ENCODE results near the gene KIF26A.

Gene KIF26A

DNA sequence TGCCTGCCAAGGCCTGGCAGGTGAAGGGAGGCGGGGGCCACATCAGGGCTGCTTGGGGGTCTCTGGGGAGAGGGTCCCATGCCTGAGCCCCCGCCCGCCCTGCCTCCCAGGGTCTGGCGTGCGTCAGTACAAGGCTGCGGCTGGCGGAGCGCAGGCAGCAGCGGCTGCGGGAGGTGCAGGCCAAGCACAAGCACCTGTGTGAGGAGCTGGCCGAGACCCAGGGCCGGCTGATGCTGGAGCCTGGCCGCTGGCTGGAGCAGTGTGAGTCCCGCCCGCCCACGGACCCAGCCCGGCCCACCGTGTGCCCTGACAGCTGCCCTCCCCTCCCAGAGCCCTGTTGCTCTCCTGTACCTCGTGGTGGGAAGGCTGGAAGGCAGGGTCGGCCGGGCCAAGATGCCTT lies 40.7 kb downstream of the KIF26A start:
- DNase-seq (ENCODE audit: low spot score): no peak

DNA sequence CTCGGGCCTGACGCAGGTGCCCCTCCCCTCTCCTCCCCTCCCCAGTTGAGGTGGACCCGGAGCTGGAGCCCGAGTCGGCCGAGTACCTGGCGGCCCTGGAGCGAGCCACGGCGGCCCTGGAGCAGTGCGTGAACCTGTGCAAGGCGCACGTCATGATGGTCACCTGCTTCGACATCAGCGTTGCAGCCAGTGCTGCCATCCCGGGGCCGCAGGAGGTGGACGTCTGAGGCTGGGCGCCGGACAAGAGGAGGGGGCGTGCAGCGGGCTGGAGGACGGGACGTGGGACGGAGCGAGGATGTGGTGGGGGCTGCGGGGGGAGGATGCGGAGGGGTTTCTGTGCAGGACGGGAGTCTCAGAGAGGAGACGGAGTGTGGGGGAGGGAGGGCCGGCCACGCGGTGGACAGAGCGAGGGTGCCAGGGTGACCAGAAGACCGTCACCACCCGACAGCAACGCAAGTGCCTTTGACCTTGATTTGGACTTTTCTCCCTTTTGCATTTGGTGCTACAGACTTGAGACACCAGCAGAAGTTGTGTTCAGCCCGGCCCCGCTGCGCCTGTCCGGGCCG lies 41.3 kb downstream of the KIF26A start:
- no peak for DNase-seq (ENCODE audit: low spot score)

DNA sequence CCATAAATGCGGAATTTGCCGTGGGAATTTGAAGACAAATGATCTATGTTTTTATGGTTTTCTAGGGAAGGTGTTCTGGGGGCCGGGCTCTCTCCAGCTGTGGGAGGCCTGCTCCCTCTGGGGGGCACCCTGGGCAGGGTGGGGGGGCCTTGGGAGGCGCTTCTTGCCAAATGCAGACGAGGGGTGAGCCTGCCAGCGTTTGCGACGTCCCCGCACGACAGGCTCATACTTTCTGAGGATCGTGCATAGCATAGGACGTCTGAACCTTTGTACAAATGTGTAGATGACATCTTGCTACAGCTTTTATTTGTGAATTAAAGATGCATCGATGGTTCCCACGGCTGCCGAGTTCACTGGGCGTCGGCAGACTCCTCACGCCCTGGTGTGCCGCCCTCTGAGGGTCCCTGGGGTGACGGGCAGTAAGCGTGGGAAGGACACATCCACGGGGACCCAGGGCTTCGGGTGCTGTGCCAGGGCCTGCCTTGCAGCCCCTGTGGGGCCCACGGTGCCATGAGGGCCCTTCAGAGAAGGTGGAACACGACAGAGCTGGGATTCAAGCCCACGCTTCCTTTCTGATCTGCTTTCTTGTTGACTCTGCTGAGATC lies 42.3 kb downstream of the KIF26A start:
- no peak for DNase-seq (ENCODE audit: low spot score)

DNA sequence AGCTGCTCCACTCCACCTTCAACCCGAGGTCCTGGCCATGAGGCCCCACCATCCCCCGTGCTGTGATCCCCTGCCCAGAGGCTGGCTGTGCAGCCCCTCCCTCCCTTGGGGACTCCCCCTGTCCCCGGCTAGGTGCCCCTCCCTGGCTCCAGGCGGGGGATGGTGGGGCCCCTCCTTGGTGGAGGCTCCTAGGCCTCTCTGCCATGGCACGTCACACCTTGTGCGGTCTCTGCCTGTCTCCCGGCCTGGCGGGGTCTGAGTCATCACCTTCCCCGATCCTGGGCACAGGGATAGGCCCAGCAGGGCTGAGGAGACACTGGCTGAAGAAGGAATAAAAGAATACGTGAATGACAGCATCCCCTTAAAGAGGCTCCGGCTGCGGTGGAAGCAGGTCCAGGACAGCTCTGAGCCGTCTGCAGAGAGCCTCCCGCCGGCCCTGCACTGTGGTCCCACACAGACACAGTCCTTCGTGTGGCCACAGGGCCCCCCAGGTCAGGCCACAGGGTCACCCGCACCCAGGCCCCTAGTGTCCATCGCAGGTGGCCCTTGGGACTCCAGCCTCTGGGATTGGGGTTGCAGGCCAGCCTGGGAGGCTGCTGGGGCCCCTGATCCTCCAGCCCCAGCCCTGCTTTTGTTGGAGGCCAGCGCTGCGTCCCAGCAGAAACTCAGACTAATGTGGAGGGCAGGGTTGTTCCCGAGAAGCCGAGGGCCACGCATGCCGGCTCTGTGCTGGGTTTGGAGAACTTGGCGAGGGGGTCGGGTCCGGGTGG lies 43.6 kb downstream of the KIF26A start:
- no peak for DNase-seq (ENCODE audit: low spot score)

DNA sequence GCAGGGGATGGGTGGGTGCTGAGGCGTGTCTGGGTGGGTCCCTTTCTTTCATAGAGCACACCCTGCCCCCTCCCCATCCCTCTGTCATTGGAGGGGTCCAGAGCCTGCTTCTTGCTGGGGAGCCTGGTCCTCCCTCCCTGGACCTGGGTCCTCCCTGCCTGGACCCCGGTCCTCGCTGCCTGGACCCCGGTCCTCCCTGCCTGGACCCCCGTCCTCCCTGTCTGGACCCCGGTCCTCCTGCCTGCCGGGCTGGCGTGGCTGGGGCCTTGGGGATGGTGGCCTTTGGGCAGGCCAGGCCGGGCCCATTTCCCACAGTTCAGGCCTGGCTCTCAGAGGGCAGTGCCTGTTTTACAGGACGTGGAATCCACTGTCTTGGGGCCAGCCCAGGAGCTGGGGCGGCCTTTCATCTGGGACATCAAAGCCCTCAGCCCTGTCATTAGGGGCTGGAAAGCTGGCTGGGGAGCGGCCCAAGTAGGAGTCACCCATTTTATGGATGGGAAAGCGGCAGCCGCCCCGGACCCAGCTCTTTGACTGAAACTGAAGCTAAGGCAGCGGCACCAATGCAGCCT lies 44.6 kb downstream of the KIF26A start:
- no peak for DNase-seq (ENCODE audit: low spot score)

DNA sequence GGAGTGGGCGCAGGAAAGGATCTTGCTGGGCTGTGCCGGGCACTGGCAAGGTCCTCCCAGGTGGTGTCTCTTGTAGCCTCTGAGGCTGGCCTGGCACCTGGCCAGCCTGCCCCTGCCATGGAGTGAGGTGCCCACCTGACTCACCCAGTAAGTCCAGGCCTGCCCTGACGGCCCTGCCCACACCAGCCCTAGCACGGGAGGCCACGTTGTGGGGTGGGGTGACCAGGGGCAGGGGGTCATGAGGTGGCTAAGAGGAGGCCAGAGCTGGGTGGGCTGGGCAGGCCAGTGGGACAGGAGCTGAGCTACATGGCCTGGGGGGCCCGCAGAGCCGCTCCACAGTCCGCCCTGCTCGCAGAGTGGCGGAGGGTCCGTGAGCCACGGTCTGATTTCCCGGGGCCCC lies 45.4 kb downstream of the KIF26A start:
- no peak for DNase-seq (ENCODE audit: low spot score)

DNA sequence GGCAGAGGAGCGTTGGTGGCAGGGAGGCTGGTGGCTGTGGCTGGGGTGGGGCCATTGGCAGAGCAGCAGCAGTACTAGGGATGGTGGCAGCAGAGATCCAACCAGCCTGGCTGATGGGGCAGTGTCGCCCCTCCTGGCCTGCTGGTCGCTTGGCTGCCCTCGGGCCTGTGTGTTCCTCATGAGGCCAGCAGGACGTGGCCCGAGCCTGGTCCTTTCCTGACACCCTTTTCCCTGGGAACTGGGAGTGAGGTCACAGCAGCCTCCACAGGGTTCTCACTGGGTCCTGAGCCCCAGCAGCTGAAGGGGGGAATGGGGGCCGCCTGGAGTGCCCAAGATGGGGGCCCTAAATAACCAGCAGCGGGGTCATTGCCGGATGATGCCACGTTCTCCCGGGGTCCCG lies 46.1 kb downstream of the KIF26A start:
- DNase-seq (ENCODE audit: low spot score): no peak

DNA sequence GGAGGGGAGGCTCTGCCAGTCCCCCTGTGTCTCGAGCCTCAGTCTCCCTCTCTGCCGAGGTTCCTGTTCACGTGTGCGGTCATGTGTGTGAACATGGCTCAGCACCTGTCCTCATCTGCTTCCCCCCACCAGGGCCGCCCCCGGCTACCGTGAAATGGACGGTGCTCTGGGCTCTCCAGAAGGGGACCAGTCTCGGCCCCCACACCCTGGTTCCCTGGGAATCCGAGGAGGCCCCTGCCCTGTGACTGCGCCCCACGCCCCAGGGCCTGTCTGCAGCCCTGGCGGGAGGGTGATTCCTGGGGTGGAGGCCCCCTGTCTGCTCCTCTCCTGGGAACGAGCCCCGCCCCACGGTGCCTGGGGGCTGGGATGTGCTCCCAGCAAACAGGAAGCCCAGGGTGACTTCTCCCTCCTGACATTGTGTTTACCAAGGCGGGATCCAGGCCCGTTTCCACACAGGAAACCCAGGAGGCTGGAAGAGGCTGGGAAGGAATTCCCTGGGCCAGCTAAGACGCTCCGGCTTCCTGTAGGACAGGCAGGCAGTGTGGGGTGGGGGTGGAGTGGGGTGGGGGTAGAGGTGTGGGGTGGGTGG lies 46.6 kb downstream of the KIF26A start:
- DNase-seq (ENCODE audit: low spot score): no peak

DNA sequence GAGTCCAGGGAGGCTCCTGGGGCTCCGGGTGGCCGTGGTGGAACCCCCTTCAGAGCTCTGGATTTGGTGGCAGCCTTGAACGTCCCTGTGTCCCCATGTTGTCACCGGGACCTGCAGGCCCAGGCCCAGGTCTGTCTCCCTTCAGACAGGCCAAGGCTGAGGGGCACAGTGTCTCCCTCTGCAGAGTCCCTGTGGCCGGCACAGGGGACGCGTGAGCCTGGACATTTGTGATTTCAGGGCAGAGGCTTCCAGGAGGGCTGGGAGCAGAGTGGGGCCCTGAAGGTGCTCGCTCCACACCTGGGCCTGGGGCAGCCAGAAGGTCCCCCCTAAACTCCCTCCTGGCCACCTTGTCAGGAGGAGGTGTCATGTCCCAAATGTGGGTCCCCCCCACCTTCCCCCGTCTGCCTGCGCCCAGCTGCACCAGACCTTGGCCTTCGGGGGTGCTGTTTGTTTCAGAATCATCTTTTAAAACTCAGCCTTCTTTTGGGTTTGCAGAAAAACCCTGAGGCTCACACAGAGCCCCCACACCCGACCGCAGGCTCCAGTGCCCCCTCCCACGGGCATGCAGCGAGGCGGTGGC lies 47.6 kb downstream of the KIF26A start:
- no peak for DNase-seq (ENCODE audit: low spot score)

DNA sequence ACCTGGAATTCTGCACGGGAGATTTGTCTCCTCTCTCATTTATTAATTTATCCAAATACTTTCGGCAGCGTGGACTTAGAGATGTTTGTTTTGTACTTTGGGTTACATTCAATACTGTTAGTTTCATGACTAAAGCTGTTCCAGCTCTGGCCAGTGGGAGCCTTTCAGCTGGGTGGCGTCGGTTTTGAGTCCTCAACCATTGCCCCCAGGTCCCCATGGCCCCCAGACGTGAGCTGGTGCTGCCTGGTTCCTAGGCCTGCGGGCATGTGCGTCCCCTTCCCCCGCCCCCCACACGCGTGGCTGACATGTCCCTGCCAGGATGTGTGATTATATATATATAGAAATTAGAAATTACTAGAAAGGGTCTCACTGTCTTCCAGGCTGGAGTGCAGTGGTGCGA lies 48.2 kb downstream of the KIF26A start:
- no peak for DNase-seq (ENCODE audit: low spot score)

DNA sequence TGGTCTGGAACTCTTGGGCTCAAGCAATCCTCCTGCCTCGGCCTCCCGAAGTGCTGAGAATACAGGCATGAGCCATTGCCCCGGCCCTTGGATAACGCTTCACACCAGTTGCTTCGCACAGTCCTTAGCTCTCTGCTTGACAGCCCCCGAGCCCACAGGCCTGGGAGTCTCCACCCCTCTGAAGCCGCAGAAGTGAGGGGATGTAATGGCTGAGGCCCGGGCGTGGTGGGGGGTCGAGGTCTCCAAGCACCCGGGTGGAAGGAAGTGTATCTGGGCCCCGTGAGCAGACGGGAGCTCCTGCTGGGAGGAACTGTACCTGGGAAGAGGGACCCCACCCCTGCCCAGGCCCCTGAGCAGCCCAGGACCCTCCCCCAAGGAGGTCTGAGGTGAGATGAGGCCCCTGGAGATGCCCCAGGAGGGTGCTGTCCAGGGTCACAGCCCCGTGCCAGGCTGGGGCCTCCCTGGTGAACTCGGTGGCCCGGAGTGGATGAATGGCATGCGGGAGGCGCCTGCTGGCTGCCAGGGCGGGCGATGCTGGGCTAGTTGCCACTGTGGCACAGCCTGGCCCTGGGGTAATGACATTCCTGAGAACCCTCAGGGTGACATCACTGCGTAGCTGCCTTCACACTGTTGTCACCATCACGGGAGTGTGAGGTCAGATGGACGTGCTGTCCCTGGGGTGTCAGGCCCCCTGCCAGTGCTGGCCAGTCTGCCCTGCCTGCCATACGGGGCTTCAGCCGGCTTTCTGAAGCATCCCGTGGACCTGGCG lies 48.9 kb downstream of the KIF26A start:
- no peak for DNase-seq (ENCODE audit: low spot score)

DNA sequence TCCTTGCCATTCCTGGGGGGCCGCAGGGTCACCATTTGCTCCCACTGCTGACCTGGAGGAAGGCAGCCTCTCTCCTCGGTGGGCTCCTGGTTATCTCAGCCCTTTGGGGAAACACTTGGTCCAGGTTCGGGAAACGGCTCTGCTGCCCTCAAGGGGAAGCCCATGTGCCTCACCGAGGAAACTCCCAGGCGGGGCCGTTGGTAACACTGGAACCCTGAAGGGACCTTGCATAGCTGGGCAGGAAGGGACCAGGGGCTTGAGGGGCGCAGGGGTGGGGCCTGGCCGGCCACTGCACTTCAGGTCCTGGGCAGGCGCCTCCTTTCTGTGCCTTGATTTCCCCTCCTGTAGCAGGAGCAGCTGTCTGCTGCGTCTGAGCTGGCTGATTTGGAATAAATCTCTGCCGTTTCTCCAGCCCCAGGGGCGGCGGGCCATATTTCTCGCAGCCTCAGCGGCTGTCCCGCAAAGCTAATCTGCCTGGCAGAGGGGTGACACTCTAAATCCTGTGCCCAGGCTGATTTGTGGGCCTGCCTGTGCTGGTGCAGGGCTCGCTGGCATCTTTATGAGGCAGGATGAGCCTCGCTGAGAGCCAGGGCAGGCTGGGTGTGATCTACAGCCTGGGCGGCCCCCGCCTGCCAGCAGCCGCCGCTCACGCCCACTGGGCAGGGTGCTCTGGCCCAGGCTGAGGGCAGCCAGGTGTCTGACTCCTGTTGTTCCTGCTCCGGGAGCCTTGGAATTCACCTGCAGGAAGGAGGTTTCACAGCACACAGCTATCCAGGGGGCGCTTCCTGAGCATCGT lies 49.7 kb downstream of the KIF26A start:
- no peak for DNase-seq (ENCODE audit: low spot score)

DNA sequence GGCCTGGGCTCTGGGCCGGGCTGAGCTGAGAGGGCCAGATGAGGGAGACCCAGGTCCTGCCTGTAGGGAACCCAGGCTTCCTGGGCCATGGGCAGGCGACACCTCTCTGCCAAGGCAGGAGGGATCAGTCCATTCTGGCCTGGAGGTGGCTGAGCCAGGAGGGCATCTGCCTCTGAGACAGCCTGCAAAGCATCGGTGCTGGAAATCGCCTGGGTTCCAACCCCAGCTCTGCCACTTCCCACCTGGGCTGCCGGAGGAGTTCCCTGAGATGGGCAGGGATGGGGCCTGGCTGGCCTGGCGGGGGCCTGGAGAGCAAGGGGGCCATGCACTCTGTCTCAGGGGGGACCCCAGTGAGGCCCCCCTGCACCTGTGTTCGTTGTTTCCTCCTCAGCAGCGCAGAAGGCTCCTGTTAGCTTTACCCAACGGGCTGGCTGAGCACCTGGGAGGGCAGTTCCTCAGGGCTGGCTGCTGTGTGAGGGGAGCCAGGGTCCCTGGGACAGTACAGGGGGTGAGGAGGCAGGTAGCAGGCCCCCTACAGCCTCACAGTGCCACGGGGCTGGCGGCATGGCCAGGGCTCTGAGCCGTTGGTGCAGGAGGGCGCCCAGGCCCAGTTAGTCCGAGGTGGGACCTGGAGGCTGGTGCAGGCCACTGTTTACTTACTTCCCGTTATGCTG lies 50.5 kb downstream of the KIF26A start:
- no peak for DNase-seq (ENCODE audit: low spot score)

DNA sequence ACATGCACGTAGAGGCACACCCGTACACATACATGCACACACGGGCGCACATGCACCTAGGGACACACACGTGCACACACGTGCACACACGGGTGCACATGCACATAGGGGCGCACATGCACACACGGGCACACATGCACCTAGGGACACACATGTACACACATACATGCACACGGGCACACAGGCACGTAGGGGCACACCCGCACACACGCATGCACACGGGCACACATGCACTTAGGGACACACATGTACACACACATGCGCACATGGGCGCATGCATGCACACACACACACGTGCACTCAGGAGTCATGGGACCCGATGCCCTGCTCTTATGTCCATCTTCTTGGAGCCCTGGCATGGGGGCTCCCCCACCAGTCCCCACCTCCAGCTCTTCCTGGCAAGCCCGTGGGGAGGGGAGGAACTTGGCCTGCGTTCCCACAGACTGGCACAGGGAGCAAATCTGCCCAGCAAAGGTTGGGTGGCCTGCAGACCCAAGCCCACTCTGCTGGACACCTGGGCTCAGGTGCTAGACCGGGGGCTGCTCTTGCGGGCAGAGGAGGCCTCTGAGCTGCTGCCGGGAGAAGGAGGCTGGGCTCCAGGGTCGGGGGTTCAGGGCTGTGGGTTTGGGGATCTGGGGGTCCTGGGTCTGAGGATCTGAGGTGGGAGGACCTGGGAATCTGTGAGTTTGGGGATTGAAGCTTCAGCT lies 51.4 kb downstream of the KIF26A start:
- no peak for DNase-seq (ENCODE audit: low spot score)

DNA sequence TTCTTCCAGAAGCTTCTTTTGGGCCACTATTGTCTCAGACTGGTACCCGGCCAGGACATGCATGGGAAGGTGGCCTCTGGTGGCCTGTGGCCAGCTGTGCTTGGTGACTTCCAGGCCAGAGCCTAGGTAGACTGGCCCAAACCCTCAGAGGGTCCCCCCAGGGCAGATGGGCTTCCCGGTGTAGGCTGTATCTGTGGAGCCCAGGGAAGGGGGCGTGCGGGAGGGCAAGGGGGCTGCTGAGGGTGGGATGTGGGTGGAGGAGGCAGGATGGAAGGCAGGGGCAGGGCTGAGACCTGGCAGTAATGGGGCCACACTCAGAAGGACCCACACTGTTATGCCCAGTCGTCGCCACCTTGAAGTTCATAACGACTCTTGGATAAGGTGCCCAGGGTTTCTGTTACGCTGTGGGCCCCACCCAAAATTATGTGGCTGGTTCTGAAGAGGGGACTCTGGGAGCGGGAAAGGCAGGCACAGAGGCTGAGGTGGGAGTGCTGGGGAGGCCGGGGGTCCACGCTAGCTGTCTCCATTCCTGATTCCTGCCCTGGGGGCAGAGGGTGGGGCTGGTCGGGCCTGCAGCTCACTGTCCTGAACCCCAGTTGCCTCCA lies 52.1 kb downstream of the KIF26A start:
- no peak for DNase-seq (ENCODE audit: low spot score)

DNA sequence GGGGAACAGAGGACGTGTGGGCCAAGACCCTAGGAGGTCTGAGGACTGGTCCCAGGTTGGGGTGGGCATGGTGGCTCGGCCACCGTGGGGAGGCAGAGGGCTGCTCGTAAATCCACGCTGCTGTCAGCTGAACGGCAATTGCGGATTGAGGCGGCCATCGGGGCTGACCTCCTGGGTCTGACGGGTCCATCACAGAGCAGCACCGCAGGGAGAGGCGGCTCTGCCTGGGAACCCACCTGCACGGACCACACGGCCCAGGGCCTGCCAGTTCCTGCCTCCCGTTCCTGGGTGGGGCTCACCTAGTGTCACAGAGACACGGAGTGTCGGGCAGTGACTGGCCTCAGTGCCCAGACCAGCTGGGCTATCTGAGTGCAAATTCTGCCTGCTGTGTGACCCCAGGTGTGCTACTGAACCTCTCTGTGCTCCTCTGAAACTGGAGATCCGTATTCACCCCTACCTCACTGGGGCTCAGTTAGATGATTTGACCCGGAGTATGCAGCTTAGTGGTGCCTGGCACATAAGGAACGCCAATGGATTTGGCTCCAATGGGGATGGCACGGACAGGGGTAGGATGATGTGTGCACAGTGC lies 53.1 kb downstream of the KIF26A start:
- DNase-seq (ENCODE audit: low spot score): no peak

DNA sequence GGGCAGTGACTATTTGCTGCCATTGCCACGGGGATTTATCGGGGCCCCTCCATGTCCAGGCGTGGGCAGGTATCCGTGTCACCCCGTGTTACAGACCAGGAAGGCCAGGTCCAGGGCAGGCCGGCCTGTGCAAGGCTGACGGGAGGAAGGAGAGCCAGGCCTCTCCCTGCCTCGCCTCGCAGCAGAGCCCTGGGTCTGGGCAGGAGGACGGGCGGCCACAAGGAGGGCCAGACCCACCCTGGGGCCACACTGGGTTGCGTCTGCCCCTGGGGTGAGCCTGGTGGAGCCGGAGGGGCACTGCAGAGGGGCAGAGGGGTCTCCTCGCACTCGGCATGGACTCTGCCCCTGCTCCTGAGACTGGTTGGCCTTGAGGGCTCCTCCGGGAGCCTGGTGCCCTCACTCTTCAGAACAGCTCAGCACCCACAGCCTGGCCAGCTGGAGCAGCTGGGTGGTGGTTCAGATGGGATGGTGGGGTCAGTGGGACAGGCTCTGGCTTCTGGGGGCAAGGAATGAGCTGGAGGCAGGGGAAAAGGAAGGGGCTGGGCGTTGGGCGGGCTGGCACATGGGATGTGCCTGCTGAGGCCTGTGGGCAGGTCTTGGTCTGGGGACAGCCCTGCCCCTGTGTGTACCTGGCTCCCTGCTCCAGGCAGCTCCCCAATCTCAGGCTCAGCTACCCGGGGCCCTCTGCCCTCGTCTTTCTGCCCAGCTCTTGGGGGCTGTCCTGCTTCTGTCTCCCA lies 53.9 kb downstream of the KIF26A start:
- no peak for DNase-seq (ENCODE audit: low spot score)

DNA sequence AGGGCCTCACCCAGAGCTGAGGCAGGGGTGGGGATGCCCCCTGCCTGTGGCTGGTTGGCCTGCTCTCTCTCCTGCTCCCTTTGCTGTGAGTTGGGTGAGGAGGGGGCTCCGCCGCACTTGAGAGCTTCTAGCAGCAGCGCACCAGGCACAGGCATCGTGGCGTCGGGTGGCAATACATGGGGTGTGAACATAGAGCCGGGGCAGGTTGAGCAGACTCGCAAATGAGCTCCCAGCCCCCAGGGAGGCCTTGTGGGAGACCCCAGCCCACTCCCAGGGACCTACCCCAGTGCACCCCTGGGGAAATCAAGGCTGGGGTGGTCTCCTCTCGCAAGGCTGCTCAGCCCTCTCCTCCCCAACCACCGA lies 54.5 kb downstream of the KIF26A start:
- DNase-seq (ENCODE audit: low spot score): no peak
